Prostate gland (tissue), 2 donors: ENCODE results near the gene MCAM.

ENCODE experiments used
- CTCF ChIP-seq, 4 experiments: fragments of 200-600 bp in 2 of 4; fragments of 450-650 bp in 2 of 4; sonication (generic) in 2 of 4; IDR thresholded peaks; 1 replicate in 3 of 4; 2 replicates in 1 of 4; pipeline ENCODE4 v1.5.1; 2016 to 2019; ENCODE audit warnings: antibody characterized with exemption in 4 of 4, mild to moderate bottlenecking in 2 of 4, moderate library complexity in 2 of 4
- POLR2A ChIP-seq: fragments of 450-650 bp; IDR thresholded peaks from one replicate; pipeline ENCODE4 v1.6.1; 2016; ENCODE audit warnings: antibody characterized with exemption, mild to moderate bottlenecking
- POLR2AphosphoS5 ChIP-seq: sonication (generic); formaldehyde crosslinking; IDR thresholded peaks from one replicate; pipeline ENCODE4 v1.6.1; 2017; ENCODE audit warnings: antibody characterized with exemption

DNA sequence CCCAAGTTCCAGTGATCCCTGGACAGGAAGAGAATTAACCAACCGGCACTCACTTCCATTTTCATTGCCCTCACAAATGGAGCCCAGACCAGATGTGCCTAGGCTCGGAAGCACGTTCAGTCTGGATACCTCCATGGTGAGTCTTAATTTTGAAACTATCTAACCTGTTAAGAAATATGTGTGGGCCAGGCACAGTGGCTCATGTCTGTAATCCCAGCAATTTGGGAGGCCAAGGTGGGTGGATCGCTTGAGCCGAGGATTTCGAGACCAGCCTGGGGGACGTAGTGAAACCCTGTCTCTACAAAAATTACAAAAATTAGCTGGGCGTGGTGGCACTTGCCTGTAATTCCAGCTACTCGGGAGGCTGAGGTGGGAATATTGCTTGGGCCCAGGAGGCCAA is 31.5 kb downstream of the MCAM start:
- TF ChIP-seq CTCF (IDR thresholded peaks at IDR 0.05) (no peak), POLR2A (no peak), POLR2AphosphoS5 (no peak)
